CD4-positive, alpha-beta memory T cell (primary cell): ENCODE measurements around the gene KCNH5. TPM values are rescaled to one million over a fixed set of nuclear protein-coding genes. Genes with fewer than 3 reads are reported as not detected.

Experiments
- CTCF ChIA-PET: fragments of 350-600 bp; sonication (Branson Sonifier 250); formaldehyde crosslinking; loops from one replicate; lab custom pipeline; 2021; ENCODE audit warnings: inconsistent platforms; ENCODE audit not compliant: partially characterized antibody; lab: Charles Lee
- POLR2A ChIA-PET: fragments of 350-600 bp; sonication (Branson Sonifier 250); formaldehyde crosslinking; loops from one replicate; lab custom pipeline; 2021; ENCODE audit not compliant: partially characterized antibody; lab: Charles Lee
- DNase-seq, 5 donors: peaks; one replicate each; pipeline versions ENCODE4 v3.0.0 to v3.0.0-alpha.2; 2020 to 2022; ENCODE audit warnings: mixed read lengths in 1 of 5
- H3K27ac ChIP-seq: one replicate; pipeline ENCODE4 v1.7.0; 2013; ENCODE audit warnings: low read depth, low read length
- H3K27me3 ChIP-seq: 2 replicates; pipeline ENCODE4 v1.7.0; 2013; ENCODE audit warnings: mild to moderate bottlenecking, low read length, moderate library complexity; ENCODE audit not compliant: insufficient read depth
- H3K36me3 ChIP-seq: 2 replicates; pipeline ENCODE4 v1.7.0; 2013; ENCODE audit warnings: mild to moderate bottlenecking, low read length, moderate library complexity; ENCODE audit not compliant: insufficient read depth
- H3K4me1 ChIP-seq: 2 replicates; pipeline ENCODE4 v1.7.0; 2013; ENCODE audit warnings: mild to moderate bottlenecking, low read length, moderate library complexity; ENCODE audit not compliant: insufficient read depth
- H3K4me3 ChIP-seq, 2 donors: one replicate each; pipeline ENCODE4 v1.7.0; 2013; ENCODE audit warnings: low read length in 2 of 2, mild to moderate bottlenecking in 1 of 2
- H3K9me3 ChIP-seq, 2 donors: one replicate each; pipeline ENCODE4 v1.7.0; 2013; ENCODE audit warnings: low read length in 2 of 2, control low read depth in 1 of 2; ENCODE audit not compliant: control insufficient read depth in 1 of 2
- H3K27ac Mint-ChIP-seq, 7 donors: one replicate each; pipeline ENCODE4 v1.8.0; 2020 to 2021; ENCODE audit warnings: mixed read lengths in 7 of 7, mild to moderate bottlenecking in 6 of 7, inconsistent platforms in 3 of 7, moderate library complexity in 3 of 7
- H3K27me3 Mint-ChIP-seq, 2 donors: one replicate each; pipeline ENCODE4 v1.8.0; 2020 to 2021; ENCODE audit warnings: mixed read lengths in 2 of 2
- H3K36me3 Mint-ChIP-seq, 2 donors: one replicate each; pipeline ENCODE4 v1.8.0; 2020 to 2021; ENCODE audit warnings: mixed read lengths in 2 of 2, inconsistent platforms in 1 of 2, mild to moderate bottlenecking in 1 of 2
- H3K4me1 Mint-ChIP-seq, 4 donors: one replicate each; pipeline ENCODE4 v1.8.0; 2020 to 2021; ENCODE audit warnings: mixed read lengths in 4 of 4, mild to moderate bottlenecking in 1 of 4
- H3K4me3 Mint-ChIP-seq, 8 donors: one replicate each; pipeline ENCODE4 v1.8.0; 2020 to 2021; ENCODE audit warnings: mixed read lengths in 8 of 8, mild to moderate bottlenecking in 7 of 8, moderate library complexity in 6 of 8, inconsistent platforms in 3 of 8
- H3K9me3 Mint-ChIP-seq, 8 donors: one replicate each; pipeline ENCODE4 v1.8.0; 2020 to 2021; ENCODE audit warnings: mixed read lengths in 8 of 8, mild to moderate bottlenecking in 5 of 8, inconsistent platforms in 3 of 8, moderate library complexity in 1 of 8
- intact Hi-C: fragments of 100-400 bp; cut with micrococcal nuclease; formaldehyde crosslinking; loops from one replicate; pipeline ENCODE4 v1.15.1; 2023
- polyA plus RNA-seq, 2 donors: library from polyadenylated mRNA; unstranded; fragments of 300-500 nt; fragmentation: Illumina TruSeq; gene quantifications; one replicate each; pipeline ENCODE4 v1.2.3, GENCODE V29; 2021
- total RNA-seq, 2 experiments: library from RNA; stranded (reverse); gene quantifications; one replicate each; pipeline ENCODE4 v1.2.3, GENCODE V29; 2021

Gene KCNH5
- total and polyA plus RNA-seq, 4 experiments from 2014 or later, result not detected

- intact Hi-C loops, result no loop called here
- POLR2A ChIA-PET, result no interaction called here
- no peaks in the 10 kb centered on the region for H3K36me3 Mint-ChIP-seq
Observed at GRCh38 chr14:62718629-62719028, 326.6 kb downstream of the KCNH5 start.

GRCh38 chr14:62711351-62712023, 333.8 kb downstream of the KCNH5 start:
- peaks cover 0 to 4% (median 1%) of the 10 kb centered on the region in 8 donors for H3K9me3 Mint-ChIP-seq
- no peaks in the 10 kb centered on the region for H3K4me1 Mint-ChIP-seq
- Histone ChIP-seq H3K9me3 (no peaks in the 10 kb centered on the region), H3K27ac (no peak overlapping the region), H3K36me3 (no peaks in the 10 kb centered on the region), H3K4me3 (no peak overlapping the region), H3K27me3 (no peaks in the 10 kb centered on the region), H3K4me1 (no peaks in the 10 kb centered on the region)
- H3K36me3 Mint-ChIP-seq, result no peaks in the 10 kb centered on the region
- H3K27me3 Mint-ChIP-seq, result no peaks in the 10 kb centered on the region
- ChIA-PET POLR2A (no interaction called here), CTCF (no interaction called here)
- intact Hi-C loops, result no loop called here
- no peak overlapping the region for H3K27ac Mint-ChIP-seq
- no peak for DNase-seq
- H3K4me3 Mint-ChIP-seq, result no peak overlapping the region

More at GRCh38 chr14:62718629-62719028, 326.6 kb downstream of the KCNH5 start:
- Mint-ChIP-seq H3K4me1 (no peaks in the 10 kb centered on the region), H3K27ac (no peak overlapping the region), H3K4me3 (no peak overlapping the region), H3K9me3 (peaks cover 0 to 10% (median 4%) of the 10 kb centered on the region in 8 donors), H3K27me3 (no peaks in the 10 kb centered on the region)
- Histone ChIP-seq H3K36me3 (no peaks in the 10 kb centered on the region), H3K27me3 (no peaks in the 10 kb centered on the region), H3K27ac (no peak overlapping the region), H3K9me3 (no peaks in the 10 kb centered on the region), H3K4me3 (no peak overlapping the region), H3K4me1 (no peaks in the 10 kb centered on the region)
- CTCF ChIA-PET, result no interaction called here
- no peak for DNase-seq

GRCh38 chr14:62710811-62711210, 334.4 kb downstream of the KCNH5 start:
- no peak for DNase-seq
- ChIA-PET POLR2A (no interaction called here), CTCF (no interaction called here)
- Histone ChIP-seq H3K27me3 (no peaks in the 10 kb centered on the region), H3K4me3 (no peak overlapping the region), H3K36me3 (no peaks in the 10 kb centered on the region), H3K27ac (no peak overlapping the region), H3K4me1 (no peaks in the 10 kb centered on the region), H3K9me3 (no peaks in the 10 kb centered on the region)
- H3K27ac Mint-ChIP-seq, result no peak overlapping the region
- H3K27me3 Mint-ChIP-seq, result no peaks in the 10 kb centered on the region
- no peak overlapping the region for H3K4me3 Mint-ChIP-seq
- no peaks in the 10 kb centered on the region for H3K36me3 Mint-ChIP-seq
- intact Hi-C loops, result no loop called here
- H3K9me3 Mint-ChIP-seq, result peaks cover 0 to 4% (median under 1%) of the 10 kb centered on the region in 8 donors
- no peaks in the 10 kb centered on the region for H3K4me1 Mint-ChIP-seq

GRCh38 chr14:62709773-62710172, 335.5 kb downstream of the KCNH5 start:
- H3K4me3 ChIP-seq, result no peak overlapping the region
- no peak overlapping the region for H3K27ac ChIP-seq
- Mint-ChIP-seq H3K9me3 (peaks cover 0 to 3% (median 0%) of the 10 kb centered on the region in 8 donors), H3K36me3 (no peaks in the 10 kb centered on the region), H3K4me1 (no peaks in the 10 kb centered on the region), H3K27ac (no peak overlapping the region), H3K27me3 (no peaks in the 10 kb centered on the region), H3K4me3 (no peak overlapping the region)
- no peaks in the 10 kb centered on the region for H3K36me3 ChIP-seq
- no peaks in the 10 kb centered on the region for H3K9me3 ChIP-seq
- intact Hi-C loops, result no loop called here
- ChIA-PET CTCF (no interaction called here), POLR2A (no interaction called here)
- H3K27me3 ChIP-seq, result no peaks in the 10 kb centered on the region
- DNase-seq, result no peak
- no peaks in the 10 kb centered on the region for H3K4me1 ChIP-seq

- POLR2A ChIA-PET, result no interaction called here
- H3K4me1 ChIP-seq, result no peaks in the 10 kb centered on the region
- CTCF ChIA-PET, result no interaction called here
- intact Hi-C loops, result no loop called here
- Mint-ChIP-seq H3K27me3 (no peaks in the 10 kb centered on the region), H3K36me3 (no peaks in the 10 kb centered on the region), H3K4me1 (no peaks in the 10 kb centered on the region), H3K27ac (no peak overlapping the region), H3K9me3 (peaks cover 0 to 3% (median 0%) of the 10 kb centered on the region in 8 donors), H3K4me3 (no peak overlapping the region)
- no peak overlapping the region for H3K27ac ChIP-seq
- DNase-seq, result no peak
- H3K9me3 ChIP-seq, result no peaks in the 10 kb centered on the region
- no peaks in the 10 kb centered on the region for H3K27me3 ChIP-seq
- H3K36me3 ChIP-seq, result no peaks in the 10 kb centered on the region
- H3K4me3 ChIP-seq, result no peak overlapping the region
Observed at GRCh38 chr14:62706217-62706616, 339.0 kb downstream of the KCNH5 start.

- Histone ChIP-seq H3K9me3 (no peaks in the 10 kb centered on the region), H3K27me3 (no peaks in the 10 kb centered on the region), H3K36me3 (no peaks in the 10 kb centered on the region), H3K4me3 (no peak overlapping the region), H3K27ac (no peak overlapping the region), H3K4me1 (no peaks in the 10 kb centered on the region)
- Mint-ChIP-seq H3K27ac (no peak overlapping the region), H3K4me1 (no peaks in the 10 kb centered on the region), H3K4me3 (no peak overlapping the region), H3K36me3 (no peaks in the 10 kb centered on the region), H3K9me3 (peaks cover 0 to 7% (median 0%) of the 10 kb centered on the region in 8 donors), H3K27me3 (no peaks in the 10 kb centered on the region)
- CTCF ChIA-PET, result no interaction called here
- no peak for DNase-seq
- intact Hi-C loops, result no loop called here
- POLR2A ChIA-PET, result no interaction called here
Observed at GRCh38 chr14:62697461-62697860, 347.8 kb downstream of the KCNH5 start.

- Mint-ChIP-seq H3K36me3 (no peaks in the 10 kb centered on the region), H3K27me3 (no peaks in the 10 kb centered on the region), H3K4me1 (no peaks in the 10 kb centered on the region), H3K9me3 (peaks cover 0 to 7% (median 0%) of the 10 kb centered on the region in 8 donors), H3K4me3 (no peak overlapping the region), H3K27ac (no peak overlapping the region)
- Histone ChIP-seq H3K27me3 (no peaks in the 10 kb centered on the region), H3K27ac (no peak overlapping the region), H3K4me3 (no peak overlapping the region), H3K9me3 (no peaks in the 10 kb centered on the region), H3K36me3 (no peaks in the 10 kb centered on the region), H3K4me1 (no peaks in the 10 kb centered on the region)
- DNase-seq, result peak in 1 of 5 donors; percentile 16
- POLR2A ChIA-PET, result no interaction called here
- CTCF ChIA-PET, result no interaction called here
- intact Hi-C loops, result no loop called here
Observed at GRCh38 chr14:62696929-62697328, 348.3 kb downstream of the KCNH5 start.
